DMS114 treated with DMSO at 0.1 percent for 48 hours (cell line): ENCODE data around the gene NUP214.

Experiments used
- DNase-seq: peaks from one replicate; lab custom pipeline; 2025; ENCODE audit not compliant: unreplicated experiment; lab: John Stamatoyannopoulos, UW

Gene NUP214

GRCh38 chr9:131125288-131126058 is at the start of gene NUP214:
NUP214 (plus strand) TSS chr9:131125586; CDS start chr9:131125705, 119 bp downstream.
- DNase-seq = peak; percentile 88

GRCh38 chr9:131076347-131077195 is 48.8 kb upstream of the NUP214 start:
- no peak for DNase-seq

- no peak for DNase-seq
Measured at GRCh38 chr9:131078427-131079366, 46.7 kb upstream of the NUP214 start.

- DNase-seq = no peak
Measured at GRCh38 chr9:131080589-131080988, 44.8 kb upstream of the NUP214 start.

GRCh38 chr9:131081868-131082267 is 43.5 kb upstream of the NUP214 start:
- no peak for DNase-seq

GRCh38 chr9:131082774-131083512 is 42.4 kb upstream of the NUP214 start:
- no peak for DNase-seq

GRCh38 chr9:131084661-131085369 is 40.6 kb upstream of the NUP214 start:
- no peak for DNase-seq

GRCh38 chr9:131085370-131086122 is 39.8 kb upstream of the NUP214 start:
- DNase-seq = no peak

- no peak for DNase-seq
Measured at GRCh38 chr9:131087354-131087893, 38.0 kb upstream of the NUP214 start.

- no peak for DNase-seq
Measured at GRCh38 chr9:131090025-131090787, 35.2 kb upstream of the NUP214 start.

GRCh38 chr9:131091352-131091992 is 33.9 kb upstream of the NUP214 start:
- DNase-seq = no peak

GRCh38 chr9:131092030-131092429 is 33.4 kb upstream of the NUP214 start:
- DNase-seq = no peak

- DNase-seq = no peak
Measured at GRCh38 chr9:131092548-131093440, 32.6 kb upstream of the NUP214 start.

- DNase-seq = no peak
Measured at GRCh38 chr9:131094015-131094414, 31.4 kb upstream of the NUP214 start.

- no peak for DNase-seq
Measured at GRCh38 chr9:131094622-131095021, 30.8 kb upstream of the NUP214 start.

- DNase-seq = no peak
Measured at GRCh38 chr9:131095666-131096268, 29.6 kb upstream of the NUP214 start.
